Fibroblast of lung (primary cell): ENCODE data around the gene SNX13. TPM values are rescaled to one million over a fixed set of nuclear protein-coding genes. Genes with fewer than 3 reads are reported as not detected.

Experiments
- DNase-seq, 2 donors: peaks; one replicate each; pipeline versions ENCODE4 v3.0.0 to v3.0.0-alpha.2; 2010; ENCODE audit warnings: low read depth in 2 of 2
- H2AFZ ChIP-seq: 2 replicates; pipeline ENCODE4 v1.5.1; 2012; ENCODE audit warnings: low read length, control low read depth, inconsistent platforms
- H3K27ac ChIP-seq: 2 replicates; pipeline ENCODE4 v1.5.1; 2011; ENCODE audit warnings: low read length, control low read depth; ENCODE audit not compliant: insufficient read depth
- H3K27me3 ChIP-seq: 2 replicates; pipeline ENCODE4 v1.5.1; 2011; ENCODE audit warnings: mild to moderate bottlenecking, low read length; ENCODE audit not compliant: control insufficient read depth, insufficient read depth
- H3K36me3 ChIP-seq: 2 replicates; pipeline ENCODE4 v1.5.1; 2011; ENCODE audit warnings: low read length; ENCODE audit not compliant: control insufficient read depth, insufficient read depth
- H3K4me1 ChIP-seq: 2 replicates; pipeline ENCODE4 v1.5.1; 2011; ENCODE audit warnings: low read length; ENCODE audit not compliant: control insufficient read depth, insufficient read depth; ENCODE audit errors: extremely low read depth
- H3K4me2 ChIP-seq: 2 replicates; pipeline ENCODE4 v1.5.1; 2011; ENCODE audit warnings: low read length, control low read depth; ENCODE audit not compliant: insufficient read depth; ENCODE audit errors: extremely low read depth
- H3K4me3 ChIP-seq, 4 experiments: fragments of 200-600 bp in 1 of 4; sonication (generic) in 1 of 4; replicated peaks in 1 of 4; 2 replicates each; pipeline ENCODE4 v1.5.1; 2011 to 2016; ENCODE audit warnings: low read length in 4 of 4, low read depth in 3 of 4, mild to moderate bottlenecking in 3 of 4, control low read depth in 2 of 4, inconsistent platforms in 1 of 4, mixed read lengths in 1 of 4; ENCODE audit not compliant: insufficient read depth in 1 of 4; ENCODE audit errors: control extremely low read depth in 1 of 4
- H3K79me2 ChIP-seq: 2 replicates; pipeline ENCODE4 v1.5.1; 2012; ENCODE audit warnings: mild to moderate bottlenecking, low read length, inconsistent platforms; ENCODE audit not compliant: control insufficient read depth, insufficient read depth
- H3K9ac ChIP-seq: 2 replicates; pipeline ENCODE4 v1.5.1; 2011; ENCODE audit warnings: mild to moderate bottlenecking, low read length, control low read depth; ENCODE audit not compliant: insufficient read depth
- H3K9me3 ChIP-seq: 2 replicates; pipeline ENCODE4 v1.5.1; 2012; ENCODE audit warnings: low read depth, low read length; ENCODE audit not compliant: control insufficient read depth, insufficient read depth
- H4K20me1 ChIP-seq: 2 replicates; pipeline ENCODE4 v1.5.1; 2011; ENCODE audit warnings: low read length; ENCODE audit not compliant: control insufficient read depth, insufficient read depth; ENCODE audit errors: extremely low read depth
- CTCF ChIP-seq, 2 donors: IDR thresholded peaks in 1 of 2; conservative IDR thresholded peaks in 1 of 2; 1 replicate in 1 of 2; 2 replicates in 1 of 2; pipeline ENCODE4 v1.5.1; 2011 to 2012; ENCODE audit warnings: low read length in 2 of 2, control low read depth in 1 of 2, inconsistent platforms in 1 of 2, low read depth in 1 of 2, mild to moderate bottlenecking in 1 of 2
- EZH2 ChIP-seq: IDR thresholded peaks from 2 replicates; pipeline ENCODE4 v1.5.1; 2012; ENCODE audit warnings: low read length, control low read depth, mild to moderate bottlenecking; ENCODE audit errors: missing control alignments
- polyA plus RNA-seq, 2 donors: library from polyadenylated mRNA; depleted of rRNA in 1 of 2; stranded (reverse) in 1 of 2; unstranded in 1 of 2; fragments of >200 nt; gene quantifications; 2 replicates each; pipeline ENCODE4 v1.2.1, GENCODE V29; 2011 to 2012; ENCODE audit warnings: missing spikeins in 1 of 2
- total RNA-seq: library from RNA; depleted of rRNA; stranded (reverse); fragments of >200 nt; gene quantifications from 2 replicates; pipeline ENCODE4 v1.2.1, GENCODE V29; 2014

Gene SNX13
- total and polyA plus RNA-seq, 2 donors (not counting 1 experiment from before 2014, with no cell fraction given), result 36.0 to 42.9 TPM

DNA sequence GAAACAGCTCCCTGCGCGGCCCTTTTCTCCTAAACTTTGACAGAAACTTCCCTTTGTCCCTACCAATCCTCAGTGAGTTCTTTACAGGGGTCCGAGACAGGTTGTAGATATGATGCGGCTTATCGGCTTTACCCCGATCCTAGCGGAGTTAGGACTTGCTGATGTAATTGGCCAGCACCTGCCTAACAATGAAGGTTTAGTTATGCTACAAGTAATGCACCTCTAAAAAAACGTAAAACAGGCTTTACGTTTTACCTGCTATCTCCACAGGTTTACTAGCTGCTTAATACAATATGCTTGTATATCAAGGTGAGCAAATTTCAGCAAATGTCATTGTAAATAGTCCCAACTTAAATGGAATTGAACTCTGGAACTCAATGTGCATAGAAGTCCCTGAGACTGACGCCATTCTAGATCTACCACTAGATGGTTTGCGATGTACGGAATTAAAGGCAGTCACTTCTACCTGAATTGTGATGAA, 697 bp upstream of the SNX13 start:
- Histone ChIP-seq H3K9me3 (no peaks in the 10 kb centered on the region), H3K27ac (peak overlapping the region; percentile 95), H3K4me1 (no peaks in the 10 kb centered on the region), H3K9ac (peak overlapping the region; percentile 92), H4K20me1 (peaks cover 2% of the 10 kb centered on the region), H3K4me2 (peak overlapping the region; percentile 96), H3K27me3 (no peaks in the 10 kb centered on the region), H3K36me3 (no peaks in the 10 kb centered on the region), H2AFZ (peak overlapping the region; percentile 57), H3K79me2 (peaks cover 40% of the 10 kb centered on the region), H3K4me3 (peak overlapping the region; percentile 65 to 88 (median 84))
- TF ChIP-seq EZH2 (no peak), CTCF (conservative IDR thresholded peaks at IDR 0.05 in 1 of 2, IDR thresholded peaks at IDR 0.05 in 1 of 2; ENCODE audit: low read depth in 1 of 2, low read length in 2 of 2) (peak in 1 of 2 donors; percentile 19)
- DNase-seq, result peak; percentile 6 to 16

GRCh38 chr7:17939606-17940301, 540 bp downstream of the SNX13 start:
- peak overlapping the region; percentile 92 for H3K9ac ChIP-seq
- peak overlapping the region; percentile 65 to 88 (median 84) for H3K4me3 ChIP-seq
- H3K9me3 ChIP-seq, result no peaks in the 10 kb centered on the region
- peak overlapping the region; percentile 48 for H3K4me2 ChIP-seq
- peak; percentile 35 to 36 for DNase-seq
- no peak for TF ChIP-seq EZH2
- no peak for TF ChIP-seq CTCF (conservative IDR thresholded peaks at IDR 0.05 in 1 of 2, IDR thresholded peaks at IDR 0.05 in 1 of 2; ENCODE audit: low read depth in 1 of 2, low read length in 2 of 2)
- H3K79me2 ChIP-seq, result peaks cover 52% of the 10 kb centered on the region
- no peaks in the 10 kb centered on the region for H3K4me1 ChIP-seq
- H4K20me1 ChIP-seq, result peaks cover 2% of the 10 kb centered on the region
- H3K36me3 ChIP-seq, result no peaks in the 10 kb centered on the region
- H3K27me3 ChIP-seq, result no peaks in the 10 kb centered on the region
- H3K27ac ChIP-seq, result peak overlapping the region; percentile 95
- peak overlapping the region; percentile 95 for H2AFZ ChIP-seq

DNA sequence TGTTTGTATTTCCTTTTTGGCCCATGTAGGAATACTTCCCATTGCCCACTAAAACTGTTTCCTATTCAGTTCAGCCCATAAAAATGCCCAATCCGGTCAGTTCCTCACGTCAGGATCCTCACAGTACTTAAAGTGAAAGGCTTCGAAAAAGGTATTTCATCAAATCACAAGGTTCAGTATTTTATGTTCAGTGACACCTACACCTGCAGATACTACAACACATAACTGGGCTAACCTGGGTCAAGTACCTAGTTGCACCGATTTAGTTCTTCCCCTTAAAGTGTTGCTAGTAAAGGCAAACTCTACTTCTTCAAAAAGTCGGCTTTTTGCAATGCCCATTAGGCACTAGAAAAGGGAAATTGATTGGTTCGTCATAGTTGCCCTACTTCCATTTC, 1.1 kb downstream of the SNX13 start:
- Histone ChIP-seq H3K27me3 (no peaks in the 10 kb centered on the region), H3K4me3 (peak overlapping the region; percentile 65 to 88 (median 84)), H3K4me1 (no peaks in the 10 kb centered on the region), H3K9me3 (no peaks in the 10 kb centered on the region), H3K79me2 (peaks cover 57% of the 10 kb centered on the region), H2AFZ (no peak overlapping the region), H3K36me3 (no peaks in the 10 kb centered on the region), H4K20me1 (peaks cover 2% of the 10 kb centered on the region), H3K27ac (peak overlapping the region; percentile 95), H3K9ac (peak overlapping the region; percentile 92), H3K4me2 (peak overlapping the region; percentile 48)
- peak; percentile 45 for DNase-seq
- TF ChIP-seq EZH2 (no peak), CTCF (conservative IDR thresholded peaks at IDR 0.05 in 1 of 2, IDR thresholded peaks at IDR 0.05 in 1 of 2; ENCODE audit: low read depth in 1 of 2, low read length in 2 of 2) (no peak)
